ENCODE measurements around the gene PRDX1. TPM values are rescaled to one million over a fixed set of nuclear protein-coding genes. Genes with fewer than 3 reads are reported as not detected.

Gene PRDX1
- total RNA-seq, 4 donors from 2014 or later = 160 to 225 (median 203) TPM

- no peaks in the 10 kb centered on the region for H3K9me3 ChIP-seq
- peaks cover 0 to 18% (median 0%) of the 10 kb centered on the region in 4 donors for H3K4me1 ChIP-seq
- no peak overlapping the region for H3K27ac ChIP-seq
- no peak for DNase-seq (ENCODE audit: low spot score in 2 of 2)
- H3K4me3 ChIP-seq = no peak overlapping the region
- TF ChIP-seq POLR2A (IDR thresholded peaks at IDR 0.05) (no peak), EP300 (IDR thresholded peaks at IDR 0.05) (no peak), CTCF (IDR thresholded peaks at IDR 0.05) (no peak)
- H3K36me3 ChIP-seq = peaks cover 0 to 52% (median 0%) of the 10 kb centered on the region in 3 donors
- no peaks in the 10 kb centered on the region for H3K27me3 ChIP-seq
- WGBS, 2 donors = 78 to 79% methylated on average over 4 of the region's 4 CpGs
These were observed 46.7 kb upstream of the PRDX1 start for GRCh38 chr1:45568421-45568820.

GRCh38 chr1:45567911-45568310, 46.2 kb upstream of the PRDX1 start:
- peaks cover 0 to 57% (median 0%) of the 10 kb centered on the region in 3 donors for H3K36me3 ChIP-seq
- WGBS, 2 donors = 76 to 95% methylated on average over 7 of the region's 7 CpGs
- H3K27ac ChIP-seq = no peak overlapping the region
- TF ChIP-seq POLR2A (IDR thresholded peaks at IDR 0.05) (no peak), EP300 (IDR thresholded peaks at IDR 0.05) (no peak), CTCF (IDR thresholded peaks at IDR 0.05) (no peak)
- H3K9me3 ChIP-seq = no peaks in the 10 kb centered on the region
- H3K27me3 ChIP-seq = no peaks in the 10 kb centered on the region
- no peak overlapping the region for H3K4me3 ChIP-seq
- DNase-seq (ENCODE audit: low spot score in 2 of 2) = no peak
- peaks cover 0 to 18% (median 0%) of the 10 kb centered on the region in 4 donors for H3K4me1 ChIP-seq

GRCh38 chr1:45566722-45567121, 45.0 kb upstream of the PRDX1 start:
- no peaks in the 10 kb centered on the region for H3K27me3 ChIP-seq
- H3K4me1 ChIP-seq = peaks cover 0 to 18% (median 0%) of the 10 kb centered on the region in 4 donors
- H3K27ac ChIP-seq = peak overlapping the region in 2 of 4 donors; percentile 5 to 25
- TF ChIP-seq POLR2A (IDR thresholded peaks at IDR 0.05) (no peak), EP300 (IDR thresholded peaks at IDR 0.05) (peak in 1 of 2 donors; percentile 35)
- H3K9me3 ChIP-seq = no peaks in the 10 kb centered on the region
- peaks cover 0 to 69% (median 0%) of the 10 kb centered on the region in 3 donors for H3K36me3 ChIP-seq
- WGBS, 2 donors = 30 to 46% methylated on average over 4 to 5 of the region's 5 CpGs
- peak; percentile 23 to 43 for DNase-seq (ENCODE audit: low spot score in 2 of 2)
- H3K4me3 ChIP-seq = no peak overlapping the region

- 62 to 68% methylated on average over 2 of the region's 2 CpGs for WGBS, 2 donors
- H3K36me3 ChIP-seq = peaks cover 0 to 70% (median 0%) of the 10 kb centered on the region in 3 donors
- TF ChIP-seq POLR2A (IDR thresholded peaks at IDR 0.05) = no peak
- no peak for TF ChIP-seq CTCF (IDR thresholded peaks at IDR 0.05)
- no peak for TF ChIP-seq EP300 (IDR thresholded peaks at IDR 0.05)
- peak overlapping the region in 1 of 4 donors; percentile 57 for H3K27ac ChIP-seq
- no peaks in the 10 kb centered on the region for H3K9me3 ChIP-seq
- peaks cover 0 to 18% (median 0%) of the 10 kb centered on the region in 4 donors for H3K4me1 ChIP-seq
- no peaks in the 10 kb centered on the region for H3K27me3 ChIP-seq
- DNase-seq (ENCODE audit: low spot score in 2 of 2) = no peak
- no peak overlapping the region for H3K4me3 ChIP-seq
These were observed 42.2 kb upstream of the PRDX1 start for GRCh38 chr1:45563843-45564242.

GRCh38 chr1:45557422-45557944, 35.8 kb upstream of the PRDX1 start:
- Histone ChIP-seq H3K4me3 (no peak overlapping the region), H3K9me3 (no peaks in the 10 kb centered on the region), H3K27me3 (no peaks in the 10 kb centered on the region), H3K36me3 (peaks cover 0 to 47% (median 0%) of the 10 kb centered on the region in 3 donors), H3K27ac (no peak overlapping the region), H3K4me1 (peaks cover 0 to 12% (median under 1%) of the 10 kb centered on the region in 4 donors)
- DNase-seq (ENCODE audit: low spot score in 2 of 2) = no peak
- WGBS, 2 donors = 76 to 78% methylated on average over 3 of the region's 3 CpGs
- TF ChIP-seq CTCF (IDR thresholded peaks at IDR 0.05) (no peak), POLR2A (IDR thresholded peaks at IDR 0.05) (no peak), EP300 (IDR thresholded peaks at IDR 0.05) (no peak)

Data from tibial nerve (tissue), 4 donors.